B cell (primary cell): ENCODE data around the gene FGFRL1. TPM values are rescaled to one million over a fixed set of nuclear protein-coding genes. Genes with fewer than 3 reads are reported as not detected.

ENCODE experiments used
- ATAC-seq: fragments of 200-7000 bp; cut with Tn5 transposase; one replicate; pipeline ENCODE4 v1.10.0; 2021; ENCODE audit warnings: low read depth, mild to moderate bottlenecking, moderate number of reproducible peaks, moderate library complexity
- CTCF ChIA-PET: fragments of 350-600 bp; sonication (Branson Sonifier 250); formaldehyde crosslinking; loops from one replicate; lab custom pipeline; 2021; ENCODE audit warnings: antibody characterized with exemption, inconsistent platforms; lab: Charles Lee
- POLR2A ChIA-PET: fragments of 350-600 bp; sonication (Branson Sonifier 250); formaldehyde crosslinking; loops from one replicate; lab custom pipeline; 2021; ENCODE audit warnings: antibody characterized with exemption; lab: Charles Lee
- DNase-seq: peaks from one replicate; pipeline ENCODE4 v3.0.0; 2013
- H2AFZ ChIP-seq: 2 replicates; pipeline ENCODE4 v1.6.1; 2012; ENCODE audit warnings: mild to moderate bottlenecking, low read depth, low read length; ENCODE audit not compliant: insufficient read depth, poor library complexity, severe bottlenecking
- H3K27ac ChIP-seq, 2 donors: 1 replicate in 1 of 2; 2 replicates in 1 of 2; pipeline ENCODE4 v1.5.1; 2012 to 2013; ENCODE audit warnings: low read length in 2 of 2, mild to moderate bottlenecking in 2 of 2, moderate library complexity in 1 of 2
- H3K27me3 ChIP-seq, 4 experiments: fragments of 200-600 bp in 1 of 4; sonication (generic) in 1 of 4; replicated peaks in 1 of 4; 1 replicate in 2 of 4; 2 replicates in 2 of 4; pipeline versions ENCODE4 v1.6.1 to v1.7.0; 2013 to 2016; ENCODE audit warnings: low read length in 3 of 4, mild to moderate bottlenecking in 2 of 4, mixed read lengths in 1 of 4, moderate library complexity in 1 of 4; ENCODE audit not compliant: insufficient read depth in 4 of 4, control insufficient read depth in 3 of 4; ENCODE audit errors: control extremely low read depth in 1 of 4
- H3K36me3 ChIP-seq, 2 experiments: replicated peaks in 1 of 2; 1 replicate in 1 of 2; 2 replicates in 1 of 2; pipeline versions ENCODE4 v1.6.1 to v1.7.1; 2013; ENCODE audit warnings: low read length in 1 of 2; ENCODE audit not compliant: insufficient read depth in 2 of 2, control insufficient read depth in 1 of 2; ENCODE audit errors: control extremely low read depth in 1 of 2, extremely low read depth in 1 of 2
- H3K4me1 ChIP-seq, 2 donors: fragments of 200-600 bp in 1 of 2; sonication (generic) in 1 of 2; 1 replicate in 1 of 2; 2 replicates in 1 of 2; pipeline versions ENCODE4 v1.5.1 to v1.6.1; 2013 to 2017; ENCODE audit warnings: low read length in 2 of 2; ENCODE audit not compliant: control insufficient read depth in 2 of 2, insufficient read depth in 2 of 2
- H3K4me2 ChIP-seq: replicated peaks from 2 replicates; pipeline ENCODE3; 2012; ENCODE audit warnings: mild to moderate bottlenecking, low read depth, low read length; ENCODE audit not compliant: poor library complexity, severe bottlenecking
- H3K4me3 ChIP-seq, 5 experiments: fragments of 200-600 bp in 1 of 5; sonication (generic) in 1 of 5; 1 replicate in 3 of 5; 2 replicates in 2 of 5; pipeline versions ENCODE4 v1.5.1 to v1.7.0; 2011 to 2016; ENCODE audit warnings: low read length in 4 of 5, mild to moderate bottlenecking in 4 of 5, low read depth in 2 of 5, control low read depth in 1 of 5, moderate library complexity in 1 of 5; ENCODE audit not compliant: insufficient read depth in 1 of 5; ENCODE audit errors: control extremely low read depth in 1 of 5, extremely low read depth in 1 of 5
- H3K79me2 ChIP-seq: fragments of 200-600 bp; sonication (generic); one replicate; pipeline ENCODE4 v1.6.0; 2016; ENCODE audit warnings: low read length; ENCODE audit not compliant: control insufficient read depth, insufficient read depth
- H3K9ac ChIP-seq: fragments of 200-600 bp; sonication (generic); 2 replicates; pipeline ENCODE4 v1.6.1; 2017; ENCODE audit warnings: mild to moderate bottlenecking, low read length, moderate library complexity
- H3K9me3 ChIP-seq, 3 donors: one replicate each; pipeline versions ENCODE4 v1.6.1 to v1.7.1; 2013; ENCODE audit warnings: low read length in 2 of 3; ENCODE audit not compliant: control insufficient read depth in 2 of 3, insufficient read depth in 1 of 3; ENCODE audit errors: control extremely low read depth in 1 of 3
- H4K20me1 ChIP-seq: 2 replicates; pipeline ENCODE4 v1.6.0; 2012; ENCODE audit warnings: mild to moderate bottlenecking, low read length; ENCODE audit not compliant: insufficient read depth, control insufficient read depth, poor library complexity, severe bottlenecking
- H3K27ac Mint-ChIP-seq: one replicate; pipeline ENCODE4 v1.8.0; 2021; ENCODE audit warnings: mixed read lengths
- H3K27me3 Mint-ChIP-seq: one replicate; pipeline ENCODE4 v1.8.0; 2021; ENCODE audit warnings: mixed read lengths
- H3K4me1 Mint-ChIP-seq: one replicate; pipeline ENCODE4 v1.8.0; 2021; ENCODE audit warnings: mixed read lengths
- H3K4me3 Mint-ChIP-seq: one replicate; pipeline ENCODE4 v1.8.0; 2021; ENCODE audit warnings: mixed read lengths
- H3K9me3 Mint-ChIP-seq: one replicate; pipeline ENCODE4 v1.8.0; 2022; ENCODE audit warnings: mixed read lengths; ENCODE audit not compliant: insufficient read depth
- CTCF ChIP-seq: fragments of 200-600 bp; IDR thresholded peaks from one replicate; pipeline ENCODE4 v1.8.0; 2022; ENCODE audit warnings: antibody characterized with exemption, mild to moderate bottlenecking
- EZH2 ChIP-seq: IDR thresholded peaks from 2 replicates; pipeline ENCODE4 v1.6.1; 2012; ENCODE audit warnings: borderline replicate concordance, low read depth, mild to moderate bottlenecking, moderate library complexity, low read length; ENCODE audit not compliant: insufficient read depth, poor library complexity, severe bottlenecking
- WGBS: methylation state at CpG from one replicate; pipeline ENCODE4 v1.1.5; 2013; ENCODE audit warnings: missing lambda C conversion rate; ENCODE audit not compliant: insufficient coverage; 5-methylcytosine and 5-hydroxymethylcytosine counted together
- intact Hi-C: fragments of 100-400 bp; cut with micrococcal nuclease; formaldehyde crosslinking; loops from one replicate; pipeline ENCODE4 v1.10.0; 2022
- polyA plus RNA-seq: library from polyadenylated mRNA; depleted of rRNA; stranded (reverse); fragments of >200 nt; gene quantifications from 2 replicates; pipeline ENCODE4 v1.2.3, GENCODE V29; 2012
- total RNA-seq, 2 donors: library from RNA; stranded (reverse); fragments of 120-200 nt in 1 of 2; gene quantifications; 1 replicate in 1 of 2; 2 replicates in 1 of 2; pipeline versions ENCODE4 v1.2.3 to v1.2.4, GENCODE V29; 2013 to 2022

The FGFRL1 gene
- total and polyA plus RNA-seq, 2 donors (not counting 1 experiment from before 2014, with no cell fraction given) = 24.1 to 28.9 TPM

- no peak overlapping the region for H3K4me2 ChIP-seq
- H3K27ac ChIP-seq = no peak overlapping the region
- peaks cover 12% of the 10 kb centered on the region for H3K27me3 Mint-ChIP-seq
Measured at GRCh38 chr4:1041936-1042330, 30.5 kb downstream of the FGFRL1 start.

More at GRCh38 chr4:1041936-1042330, 30.5 kb downstream of the FGFRL1 start:
- intact Hi-C loops = no loop called here
- H4K20me1 ChIP-seq = no peaks in the 10 kb centered on the region
- H3K4me3 ChIP-seq = no peak overlapping the region
- TF ChIP-seq CTCF (no peak), EZH2 (no peak)
- Mint-ChIP-seq H3K27ac (no peak overlapping the region), H3K4me1 (no peaks in the 10 kb centered on the region), H3K9me3 (no peaks in the 10 kb centered on the region), H3K4me3 (no peak overlapping the region)
- no peaks in the 10 kb centered on the region for H3K79me2 ChIP-seq
- no peaks in the 10 kb centered on the region for H3K36me3 ChIP-seq
- no peak overlapping the region for H2AFZ ChIP-seq
- peaks cover 0 to 10% of the 10 kb centered on the region in 2 donors for H3K4me1 ChIP-seq
- peaks cover 0 to 2% (median 0%) of the 10 kb centered on the region in 3 donors for H3K9me3 ChIP-seq
- ATAC-seq (no peak), DNase-seq (no peak)
- 78% methylated on average over 8 of the region's 8 CpGs for WGBS
- CTCF ChIA-PET = no interaction called here
- POLR2A ChIA-PET = interaction anchor here (0.6 kb wide), 1 partner anchor 154 kb away, joined by 3 read pairs; no protein-coding TSS in a partner anchor
- no peak overlapping the region for H3K9ac ChIP-seq
- peaks cover 0 to 28% (median 12%) of the 10 kb centered on the region in 4 experiments for H3K27me3 ChIP-seq
